A549 (cell line): Measurements from ENCODE around the gene FSTL4. TPM values are rescaled to one million over a fixed set of nuclear protein-coding genes. Genes with fewer than 3 reads are reported as not detected.

Experiments
- ATAC-seq, 2 experiments: fragments of 200-7000 bp in 1 of 2; fragments of >200 bp in 1 of 2; cut with Nextera tagmentation in 1 of 2; cut with Tn5 transposase in 1 of 2; 3 replicates each; pipeline versions ENCODE4 v1.8.0 to v1.9.1; 2018 to 2020; ENCODE audit warnings: mild to moderate bottlenecking in 1 of 2, moderate library complexity in 1 of 2
- CTCF ChIA-PET: fragments of 300-600 bp; sonication (Branson Sonifier 250); formaldehyde crosslinking; extraction: SDS; loops from one replicate; lab custom pipeline; 2021; ENCODE audit warnings: antibody characterized with exemption, inconsistent platforms; lab: Yijun Ruan, JAX
- POLR2A ChIA-PET: fragments of 350-600 bp; formaldehyde crosslinking; extraction: SDS; loops from one replicate; lab custom pipeline; 2021; ENCODE audit warnings: antibody characterized with exemption, inconsistent platforms; lab: Yijun Ruan, JAX
- DNase-seq, 2 experiments: peaks; one replicate each; pipeline versions ENCODE4 v3.0.0 to v3.0.0-alpha.2; 2011 to 2016; ENCODE audit warnings: low read depth in 1 of 2, low spot score in 1 of 2
- FAIRE-seq: peaks from 2 replicates; lab custom pipeline; 2011; peaks lifted over from hg19 to GRCh38; lab: Jason Lieb, UNC
- H3K27ac ChIP-seq, 2 experiments: fragments of >200 bp; sonication (Bioruptor Twin); formaldehyde crosslinking; 3 replicates each; pipeline ENCODE4 v1.5.1; 2016 to 2017
- H3K4me1 ChIP-seq: fragments of >200 bp; sonication (Bioruptor Twin); formaldehyde crosslinking; 3 replicates; pipeline ENCODE4 v1.6.1; 2016
- H3K4me2 ChIP-seq: fragments of >200 bp; sonication (Bioruptor Twin); formaldehyde crosslinking; 3 replicates; pipeline ENCODE4 v1.6.1; 2016
- H3K4me3 ChIP-seq: fragments of >200 bp; sonication (Bioruptor Twin); formaldehyde crosslinking; 3 replicates; pipeline ENCODE4 v1.5.1; 2016
- H3K9me3 ChIP-seq: fragments of >200 bp; sonication (Bioruptor Twin); formaldehyde crosslinking; 3 replicates; pipeline ENCODE4 v1.6.1; 2016
- BHLHE40 ChIP-seq: IDR thresholded peaks from 2 replicates; pipeline ENCODE4 v1.6.1; 2012; ENCODE audit warnings: low read depth, low read length, inconsistent platforms
- CBX8 ChIP-seq: fragments of 200-600 bp; sonication (generic); IDR thresholded peaks from 2 replicates; pipeline ENCODE4 v1.6.1; 2016
- CEBPB ChIP-seq, 2 experiments: fragments of >200 bp in 1 of 2; sonication (Bioruptor Twin) in 1 of 2; formaldehyde crosslinking in 1 of 2; IDR thresholded peaks; 2 replicates each; pipeline ENCODE4 v1.6.1; 2012 to 2016
- CHD4 ChIP-seq: fragments of 200-600 bp; sonication (generic); IDR thresholded peaks from 2 replicates; pipeline ENCODE4 v1.6.1; 2016; ENCODE audit warnings: antibody characterized with exemption, mild to moderate bottlenecking, borderline replicate concordance
- E2F6 ChIP-seq: IDR thresholded peaks from 2 replicates; pipeline ENCODE4 v1.6.1; 2012; ENCODE audit warnings: low read depth, borderline replicate concordance
- EHF ChIP-seq: fragments of 250-450 bp; sonication (Bioruptor Pico); IDR thresholded peaks from 2 replicates; pipeline ENCODE4 v1.5.0; 2020; ENCODE audit warnings: mild to moderate bottlenecking
- EHMT2 ChIP-seq: fragments of 200-600 bp; sonication (generic); IDR thresholded peaks from 2 replicates; pipeline ENCODE4 v1.6.1; 2016; ENCODE audit warnings: antibody characterized with exemption, low read depth, mild to moderate bottlenecking, moderate library complexity
- EP300 ChIP-seq, 2 experiments: fragments of >200 bp; sonication (Bioruptor Twin); formaldehyde crosslinking; IDR thresholded peaks; 2 replicates in 1 of 2; 3 replicates in 1 of 2; pipeline ENCODE4 v1.6.1; 2016 to 2017
- ESRRA ChIP-seq: fragments of 150-350 bp; IDR thresholded peaks from 2 replicates; pipeline ENCODE4 v1.6.1; 2014; ENCODE audit warnings: mild to moderate bottlenecking, low read length, borderline replicate concordance
- HOXB5 ChIP-seq: fragments of 250-450 bp; sonication (Bioruptor Pico); IDR thresholded peaks from 2 replicates; pipeline ENCODE4 v1.5.0; 2020; ENCODE audit warnings: mild to moderate bottlenecking, moderate library complexity
- JUNB ChIP-seq: fragments of >200 bp; sonication (Bioruptor Twin); formaldehyde crosslinking; IDR thresholded peaks from 2 replicates; pipeline ENCODE4 v1.6.1; 2016
- KDM1A ChIP-seq: fragments of 200-600 bp; sonication (generic); IDR thresholded peaks from 2 replicates; pipeline ENCODE4 v1.6.1; 2016; ENCODE audit warnings: low read depth, mild to moderate bottlenecking
- NFE2L2 ChIP-seq: fragments of 150-350 bp; conservative IDR thresholded peaks from 2 replicates; pipeline ENCODE4 v1.6.1; 2014; ENCODE audit warnings: low read length
- NR3C1 ChIP-seq: fragments of >200 bp; sonication (Bioruptor Twin); formaldehyde crosslinking; IDR thresholded peaks from 3 replicates; pipeline ENCODE4 v1.6.1; 2017
- POLR2A ChIP-seq: IDR thresholded peaks from 2 replicates; pipeline ENCODE4 v1.6.1; 2012; ENCODE audit warnings: mild to moderate bottlenecking, low read length
- RAD21 ChIP-seq, 2 experiments: fragments of >200 bp in 1 of 2; sonication (Bioruptor Twin) in 1 of 2; formaldehyde crosslinking in 1 of 2; IDR thresholded peaks in 1 of 2; conservative IDR thresholded peaks in 1 of 2; 2 replicates in 1 of 2; 3 replicates in 1 of 2; pipeline ENCODE4 v1.6.1; 2012 to 2018; ENCODE audit warnings: inconsistent platforms in 1 of 2
- ZC3H11A ChIP-seq: fragments of 450-650 bp; IDR thresholded peaks from 2 replicates; pipeline ENCODE4 v1.6.1; 2014; ENCODE audit warnings: antibody characterized with exemption, mild to moderate bottlenecking
- ZSCAN20 ChIP-seq: fragments of 250-450 bp; sonication (Bioruptor Pico); IDR thresholded peaks from 2 replicates; pipeline ENCODE4 v1.8.0; 2022; ENCODE audit warnings: mild to moderate bottlenecking, moderate library complexity
- WGBS: methylation state at CpG from one replicate; pipeline ENCODE4 v1.1.6; 2017; ENCODE audit errors: missing lambda C conversion rate; 5-methylcytosine and 5-hydroxymethylcytosine counted together
- polyA plus RNA-seq, 4 experiments: library from polyadenylated mRNA; depleted of rRNA in 3 of 4; stranded (reverse); fragments of >200 nt; fragmentation: RNase III in 1 of 4; extraction: RNeasy Plus Mini Kit Qiagen cat#74134 plus additional on column Dnase treatment in 1 of 4; gene quantifications; 2 replicates in 3 of 4; 3 replicates in 1 of 4; pipeline ENCODE4 v1.2.3, GENCODE V29; 2011 to 2017
- TF ChIP-seq, protein P1 (sequence below): fragments of 250-450 bp; sonication (Bioruptor Pico); IDR thresholded peaks from 2 replicates; pipeline ENCODE4 v1.5.0; 2021; ENCODE audit warnings: mild to moderate bottlenecking, moderate library complexity, borderline replicate concordance
- TF ChIP-seq, protein P2 (sequence below): fragments of >200 bp; sonication (Bioruptor Twin); formaldehyde crosslinking; IDR thresholded peaks from 3 replicates; pipeline ENCODE4 v1.5.1; 2016

FSTL4 gene
- polyA plus RNA-seq, 2 of the 4 experiments (the other 2 are of a cell fraction), result 1.6 to 1.8 TPM

DNA sequence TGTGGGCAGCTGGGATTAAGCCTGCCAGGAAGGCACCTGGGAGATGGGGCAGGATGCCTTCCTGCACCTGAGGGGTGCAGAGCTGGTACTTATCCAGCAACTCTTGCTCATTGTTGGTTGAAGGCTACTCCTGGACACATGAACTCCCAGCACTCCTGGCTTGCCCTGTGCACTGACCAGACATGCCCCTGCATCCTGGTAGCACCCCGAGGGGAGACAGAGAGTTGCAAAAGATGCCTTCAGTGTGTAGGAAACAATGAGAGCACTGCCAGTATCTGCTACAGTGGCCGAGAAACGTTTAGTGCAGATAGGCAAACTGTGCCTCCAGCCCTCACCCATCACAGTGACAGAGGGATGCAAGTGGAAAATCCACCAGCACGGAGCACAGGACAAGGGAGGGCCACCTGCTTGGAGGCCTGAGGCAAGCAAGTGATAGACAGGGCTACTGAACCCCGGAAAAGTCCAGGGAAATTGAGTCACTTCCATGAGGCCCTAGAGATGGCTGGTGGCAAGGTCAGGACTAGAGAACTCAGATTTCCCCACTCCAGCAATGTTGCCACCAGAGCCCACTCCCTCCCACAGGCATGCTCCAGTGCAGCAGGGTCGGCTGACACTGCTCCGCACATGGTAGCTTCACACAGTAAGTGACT, 171.1 kb downstream of the FSTL4 start:
- DNase-seq (no peak), FAIRE-seq (no peak), ATAC-seq (no peak)
- WGBS, result 50% methylated on average over 7 of the region's 7 CpGs
- ChIA-PET POLR2A (no interaction called here), CTCF (interaction anchor here (1.5 to 3.8 kb wide), 2 partner anchors 17 to 428 kb away, joined by 3 to 24 read pairs; no protein-coding TSS in a partner anchor)
- Histone ChIP-seq H3K9me3 (no peaks in the 10 kb centered on the region), H3K27ac (no peak overlapping the region), H3K4me1 (no peaks in the 10 kb centered on the region), H3K4me2 (no peak overlapping the region), H3K4me3 (no peak overlapping the region)
- TF ChIP-seq CEBPB (IDR thresholded peaks at IDR 0.05), result no peak
- no peak for TF ChIP-seq HOXB5 (CRISPR knock-in tag)
- TF ChIP-seq EP300 (IDR thresholded peaks at IDR 0.05), result no peak
- no peak for TF ChIP-seq ESRRA
- TF ChIP-seq, protein P1, sequence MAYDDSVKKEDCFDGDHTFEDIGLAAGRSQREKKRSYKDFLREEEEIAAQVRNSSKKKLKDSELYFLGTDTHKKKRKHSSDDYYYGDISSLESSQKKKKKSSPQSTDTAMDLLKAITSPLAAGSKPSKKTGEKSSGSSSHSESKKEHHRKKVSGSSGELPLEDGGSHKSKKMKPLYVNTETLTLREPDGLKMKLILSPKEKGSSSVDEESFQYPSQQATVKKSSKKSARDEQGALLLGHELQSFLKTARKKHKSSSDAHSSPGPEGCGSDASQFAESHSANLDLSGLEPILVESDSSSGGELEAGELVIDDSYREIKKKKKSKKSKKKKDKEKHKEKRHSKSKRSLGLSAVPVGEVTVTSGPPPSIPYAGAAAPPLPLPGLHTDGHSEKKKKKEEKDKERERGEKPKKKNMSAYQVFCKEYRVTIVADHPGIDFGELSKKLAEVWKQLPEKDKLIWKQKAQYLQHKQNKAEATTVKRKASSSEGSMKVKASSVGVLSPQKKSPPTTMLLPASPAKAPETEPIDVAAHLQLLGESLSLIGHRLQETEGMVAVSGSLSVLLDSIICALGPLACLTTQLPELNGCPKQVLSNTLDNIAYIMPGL, result no peak
- TF ChIP-seq ZSCAN20, result no peak
- no peak for TF ChIP-seq EHMT2
- TF ChIP-seq JUNB, result no peak
- no peak for TF ChIP-seq E2F6
- TF ChIP-seq, protein P2, sequence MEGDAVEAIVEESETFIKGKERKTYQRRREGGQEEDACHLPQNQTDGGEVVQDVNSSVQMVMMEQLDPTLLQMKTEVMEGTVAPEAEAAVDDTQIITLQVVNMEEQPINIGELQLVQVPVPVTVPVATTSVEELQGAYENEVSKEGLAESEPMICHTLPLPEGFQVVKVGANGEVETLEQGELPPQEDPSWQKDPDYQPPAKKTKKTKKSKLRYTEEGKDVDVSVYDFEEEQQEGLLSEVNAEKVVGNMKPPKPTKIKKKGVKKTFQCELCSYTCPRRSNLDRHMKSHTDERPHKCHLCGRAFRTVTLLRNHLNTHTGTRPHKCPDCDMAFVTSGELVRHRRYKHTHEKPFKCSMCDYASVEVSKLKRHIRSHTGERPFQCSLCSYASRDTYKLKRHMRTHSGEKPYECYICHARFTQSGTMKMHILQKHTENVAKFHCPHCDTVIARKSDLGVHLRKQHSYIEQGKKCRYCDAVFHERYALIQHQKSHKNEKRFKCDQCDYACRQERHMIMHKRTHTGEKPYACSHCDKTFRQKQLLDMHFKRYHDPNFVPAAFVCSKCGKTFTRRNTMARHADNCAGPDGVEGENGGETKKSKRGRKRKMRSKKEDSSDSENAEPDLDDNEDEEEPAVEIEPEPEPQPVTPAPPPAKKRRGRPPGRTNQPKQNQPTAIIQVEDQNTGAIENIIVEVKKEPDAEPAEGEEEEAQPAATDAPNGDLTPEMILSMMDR, result no peak
- TF ChIP-seq NR3C1, result no peak
- no peak for TF ChIP-seq BHLHE40
- no peak for TF ChIP-seq EHF (CRISPR knock-in tag)
- TF ChIP-seq CHD4, result no peak
- no peak for TF ChIP-seq RAD21 (conservative IDR thresholded peaks at IDR 0.05 in 1 of 2, IDR thresholded peaks at IDR 0.05 in 1 of 2)

DNA sequence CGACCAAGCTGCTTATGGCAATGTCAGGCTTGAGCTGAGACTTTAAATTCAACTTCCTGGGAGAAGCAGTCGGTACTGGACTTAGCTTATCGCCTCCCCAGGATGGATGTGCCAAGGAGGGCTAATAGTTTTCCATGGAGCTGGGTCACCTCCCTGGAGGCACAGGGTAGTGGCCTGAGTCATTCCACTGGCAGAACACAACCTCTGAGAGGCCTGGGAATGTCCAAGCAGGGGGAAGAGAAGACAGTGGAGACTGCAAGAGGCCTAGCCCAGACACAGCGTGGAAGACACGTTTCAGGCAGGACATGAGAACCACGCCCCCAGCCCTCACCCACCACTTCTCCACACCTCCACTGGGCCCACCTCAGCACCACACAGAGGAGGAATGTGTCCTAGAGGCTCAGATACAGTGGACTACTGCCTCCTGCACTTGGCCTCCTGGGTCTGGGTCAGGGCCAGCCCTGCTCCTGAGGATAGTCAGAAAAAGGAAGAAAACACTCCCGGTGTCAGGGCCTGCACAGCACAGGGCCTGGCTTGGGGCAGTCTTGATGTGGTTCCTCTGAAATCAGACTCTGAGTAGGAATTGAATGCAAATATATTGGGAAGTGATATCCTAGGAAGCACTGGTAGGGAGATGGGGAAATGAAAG, 171.8 kb downstream of the FSTL4 start:
- 64% methylated on average over 7 of the region's 7 CpGs for WGBS
- FAIRE-seq, result no peak
- ChIA-PET POLR2A (no interaction called here), CTCF (interaction anchor here (1.5 to 3.8 kb wide), 2 partner anchors 16 to 428 kb away, joined by 3 to 24 read pairs; no protein-coding TSS in a partner anchor)
- TF ChIP-seq, protein P1, result no peak
- TF ChIP-seq NFE2L2 (no peak), KDM1A (no peak), CBX8 (no peak), ZC3H11A (no peak), POLR2A (no peak), NR3C1 (no peak)
- no peaks in the 10 kb centered on the region for H3K9me3 ChIP-seq
- no peak overlapping the region for H3K27ac ChIP-seq
- no peaks in the 10 kb centered on the region for H3K4me1 ChIP-seq
- no peak overlapping the region for H3K4me2 ChIP-seq
- ATAC-seq, result peak in 1 of 2 experiments; percentile 16; a peak in 2 of 6 replicates
- no peak for DNase-seq
- no peak overlapping the region for H3K4me3 ChIP-seq
